ENCODE data around the gene PPM1D.
"Not testable (repeated sequence)": the region's sequence is repeated elsewhere in the genome, so short reads cannot be mapped to it uniquely, and the experiment has no call there.

Gene PPM1D

GRCh38 chr17:60613325-60613724 is 13.3 kb downstream of the PPM1D start:
- TF ChIP-seq CTCF (IDR thresholded peaks at IDR 0.05; ENCODE audit: low read depth, low read length) (no peak), POLR2A (IDR thresholded peaks at IDR 0.05; ENCODE audit: extremely low read depth, insufficient read length) (no peak), MYC (IDR thresholded peaks at IDR 0.05; ENCODE audit: low read depth, low read length) (no peak), MAX (IDR thresholded peaks at IDR 0.05; ENCODE audit: low read depth, low read length) (no peak)
- H3K4me3 ChIP-seq (ENCODE audit: low read depth, low read length), result no peak overlapping the region
- DNase-seq (ENCODE audit: low read depth), result no peak

GRCh38 chr17:60613796-60614195 is 13.8 kb downstream of the PPM1D start:
- not testable (repeated sequence) for DNase-seq (ENCODE audit: low read depth); H3K4me3 ChIP-seq (ENCODE audit: low read depth, low read length)

GRCh38 chr17:60614247-60614646 is 14.3 kb downstream of the PPM1D start:
- not testable (repeated sequence) for H3K4me3 ChIP-seq (ENCODE audit: low read depth, low read length); DNase-seq (ENCODE audit: low read depth)

- no peak for TF ChIP-seq POLR2A (IDR thresholded peaks at IDR 0.05; ENCODE audit: extremely low read depth, insufficient read length)
- TF ChIP-seq MAX (IDR thresholded peaks at IDR 0.05; ENCODE audit: low read depth, low read length), result no peak
- TF ChIP-seq MYC (IDR thresholded peaks at IDR 0.05; ENCODE audit: low read depth, low read length), result no peak
- no peak for TF ChIP-seq CTCF (IDR thresholded peaks at IDR 0.05; ENCODE audit: low read depth, low read length)
- DNase-seq (ENCODE audit: low read depth), result no peak
Observed at GRCh38 chr17:60615108-60615507, 15.1 kb downstream of the PPM1D start.

GRCh38 chr17:60615840-60616239 is 15.8 kb downstream of the PPM1D start:
- TF ChIP-seq POLR2A (IDR thresholded peaks at IDR 0.05; ENCODE audit: extremely low read depth, insufficient read length), result no peak
- TF ChIP-seq MAX (IDR thresholded peaks at IDR 0.05; ENCODE audit: low read depth, low read length), result no peak
- no peak for TF ChIP-seq MYC (IDR thresholded peaks at IDR 0.05; ENCODE audit: low read depth, low read length)
- TF ChIP-seq CTCF (IDR thresholded peaks at IDR 0.05; ENCODE audit: low read depth, low read length), result no peak
- H3K4me3 ChIP-seq (ENCODE audit: low read depth, low read length), result no peak overlapping the region

More at GRCh38 chr17:60615108-60615507, 15.1 kb downstream of the PPM1D start:
- no peak overlapping the region for H3K4me3 ChIP-seq (ENCODE audit: low read depth, low read length)

GRCh38 chr17:60618080-60618479 is 18.1 kb downstream of the PPM1D start:
- DNase-seq (ENCODE audit: low read depth), result no peak
- H3K4me3 ChIP-seq (ENCODE audit: low read depth, low read length), result no peak overlapping the region
- TF ChIP-seq MYC (IDR thresholded peaks at IDR 0.05; ENCODE audit: low read depth, low read length) (no peak), CTCF (IDR thresholded peaks at IDR 0.05; ENCODE audit: low read depth, low read length) (no peak), POLR2A (IDR thresholded peaks at IDR 0.05; ENCODE audit: extremely low read depth, insufficient read length) (no peak), MAX (IDR thresholded peaks at IDR 0.05; ENCODE audit: low read depth, low read length) (no peak)

More at GRCh38 chr17:60615840-60616239, 15.8 kb downstream of the PPM1D start:
- DNase-seq (ENCODE audit: low read depth), result no peak

GRCh38 chr17:60618854-60619526 is 19.0 kb downstream of the PPM1D start:
- H3K4me3 ChIP-seq (ENCODE audit: low read depth, low read length), result no peak overlapping the region
- DNase-seq (ENCODE audit: low read depth), result no peak
- TF ChIP-seq POLR2A (IDR thresholded peaks at IDR 0.05; ENCODE audit: extremely low read depth, insufficient read length), result no peak
- TF ChIP-seq MAX (IDR thresholded peaks at IDR 0.05; ENCODE audit: low read depth, low read length), result no peak
- TF ChIP-seq CTCF (IDR thresholded peaks at IDR 0.05; ENCODE audit: low read depth, low read length), result no peak
- no peak for TF ChIP-seq MYC (IDR thresholded peaks at IDR 0.05; ENCODE audit: low read depth, low read length)
